Neuron (in vitro differentiated cells): ENCODE results near the gene ZFYVE28.

Experiments
- H2AFZ ChIP-seq: one replicate; pipeline ENCODE4 v1.6.1; 2013; ENCODE audit warnings: low read depth, mild to moderate bottlenecking, inconsistent platforms, low read length, moderate library complexity
- H3K27me3 ChIP-seq: one replicate; pipeline ENCODE4 v1.6.1; 2013; ENCODE audit warnings: low read length; ENCODE audit not compliant: insufficient read depth
- H3K36me3 ChIP-seq: one replicate; pipeline ENCODE4 v1.6.1; 2013; ENCODE audit warnings: low read length; ENCODE audit not compliant: insufficient read depth
- H3K4me1 ChIP-seq: one replicate; pipeline ENCODE4 v1.6.1; 2013; ENCODE audit warnings: low read length; ENCODE audit not compliant: insufficient read depth
- H3K4me3 ChIP-seq: 2 replicates; pipeline ENCODE4 v1.5.1; 2013; ENCODE audit warnings: mild to moderate bottlenecking, low read length, moderate library complexity
- H3K9me3 ChIP-seq: one replicate; pipeline ENCODE4 v1.6.1; 2013; ENCODE audit warnings: low read length

The ZFYVE28 gene

GRCh38 chr4:2268357-2269205 is 149.9 kb downstream of the ZFYVE28 start:
- no peak overlapping the region for H3K4me3 ChIP-seq
- H3K9me3 ChIP-seq: no peaks in the 10 kb centered on the region
- no peak overlapping the region for H2AFZ ChIP-seq
- H3K27me3 ChIP-seq: peaks cover 19% of the 10 kb centered on the region
- no peaks in the 10 kb centered on the region for H3K36me3 ChIP-seq
- H3K4me1 ChIP-seq: peaks cover 9% of the 10 kb centered on the region

GRCh38 chr4:2267841-2268240 is 150.6 kb downstream of the ZFYVE28 start:
- Histone ChIP-seq H3K9me3 (no peaks in the 10 kb centered on the region), H3K4me3 (no peak overlapping the region), H3K36me3 (no peaks in the 10 kb centered on the region), H2AFZ (no peak overlapping the region), H3K27me3 (peaks cover 14% of the 10 kb centered on the region), H3K4me1 (peaks cover 13% of the 10 kb centered on the region)

GRCh38 chr4:2267320-2267811 is 151.1 kb downstream of the ZFYVE28 start:
- Histone ChIP-seq H3K4me1 (peaks cover 13% of the 10 kb centered on the region), H3K9me3 (no peaks in the 10 kb centered on the region), H3K36me3 (no peaks in the 10 kb centered on the region), H3K27me3 (peaks cover 11% of the 10 kb centered on the region), H3K4me3 (no peak overlapping the region), H2AFZ (no peak overlapping the region)

- Histone ChIP-seq H2AFZ (no peak overlapping the region), H3K4me3 (no peak overlapping the region), H3K4me1 (peaks cover 13% of the 10 kb centered on the region), H3K27me3 (peaks cover 6% of the 10 kb centered on the region), H3K36me3 (no peaks in the 10 kb centered on the region), H3K9me3 (no peaks in the 10 kb centered on the region)
Measured at GRCh38 chr4:2266821-2267220, 151.6 kb downstream of the ZFYVE28 start.

- no peak overlapping the region for H2AFZ ChIP-seq
- H3K36me3 ChIP-seq: no peaks in the 10 kb centered on the region
- no peak overlapping the region for H3K4me3 ChIP-seq
- H3K4me1 ChIP-seq: peaks cover 13% of the 10 kb centered on the region
- H3K9me3 ChIP-seq: no peaks in the 10 kb centered on the region
- H3K27me3 ChIP-seq: peaks cover 3% of the 10 kb centered on the region
Measured at GRCh38 chr4:2266181-2266580, 152.3 kb downstream of the ZFYVE28 start.

- no peak overlapping the region for H3K4me3 ChIP-seq
- H3K36me3 ChIP-seq: peaks cover under 1% of the 10 kb centered on the region
- H3K9me3 ChIP-seq: no peaks in the 10 kb centered on the region
- H3K27me3 ChIP-seq: peaks cover 3% of the 10 kb centered on the region
- peaks cover 17% of the 10 kb centered on the region for H3K4me1 ChIP-seq
- no peak overlapping the region for H2AFZ ChIP-seq
Measured at GRCh38 chr4:2265113-2266110, 153.0 kb downstream of the ZFYVE28 start.

- Histone ChIP-seq H3K36me3 (peaks cover 9% of the 10 kb centered on the region), H3K4me3 (no peak overlapping the region), H3K4me1 (peaks cover 26% of the 10 kb centered on the region), H3K27me3 (no peaks in the 10 kb centered on the region), H2AFZ (no peak overlapping the region), H3K9me3 (no peaks in the 10 kb centered on the region)
Measured at GRCh38 chr4:2264481-2265041, 153.9 kb downstream of the ZFYVE28 start.

GRCh38 chr4:2263926-2264321 is 154.5 kb downstream of the ZFYVE28 start:
- H2AFZ ChIP-seq: no peak overlapping the region
- H3K27me3 ChIP-seq: no peaks in the 10 kb centered on the region
- peaks cover 11% of the 10 kb centered on the region for H3K36me3 ChIP-seq
- H3K4me3 ChIP-seq: peak overlapping the region; percentile 2
- no peaks in the 10 kb centered on the region for H3K9me3 ChIP-seq
- peaks cover 28% of the 10 kb centered on the region for H3K4me1 ChIP-seq

- H3K4me3 ChIP-seq: peak overlapping the region; percentile 66
- peak overlapping the region; percentile 58 for H2AFZ ChIP-seq
- peaks cover 28% of the 10 kb centered on the region for H3K4me1 ChIP-seq
- no peaks in the 10 kb centered on the region for H3K9me3 ChIP-seq
- H3K36me3 ChIP-seq: peaks cover 22% of the 10 kb centered on the region
- H3K27me3 ChIP-seq: no peaks in the 10 kb centered on the region
Measured at GRCh38 chr4:2262944-2263250, 155.5 kb downstream of the ZFYVE28 start.

- Histone ChIP-seq H3K9me3 (no peaks in the 10 kb centered on the region), H3K27me3 (no peaks in the 10 kb centered on the region), H2AFZ (peak overlapping the region; percentile 58)
Measured at GRCh38 chr4:2262145-2262943, 156.1 kb downstream of the ZFYVE28 start.

GRCh38 chr4:2261853-2262144 is 156.6 kb downstream of the ZFYVE28 start, which contains the start of gene MXD4:
Gene MXD4, minus strand, starts transcription at chr4:2262109. Its CDS starts 129 bp downstream, at chr4:2261980.
- H3K27me3 ChIP-seq: no peaks in the 10 kb centered on the region
- H3K36me3 ChIP-seq: peaks cover 27% of the 10 kb centered on the region
- peak within 1 kb of the TSS; percentile 58 for H2AFZ ChIP-seq

More at GRCh38 chr4:2262145-2262943, 156.1 kb downstream of the ZFYVE28 start:
- Histone ChIP-seq H3K4me3 (peak overlapping the region; percentile 71), H3K36me3 (peaks cover 26% of the 10 kb centered on the region), H3K4me1 (peaks cover 28% of the 10 kb centered on the region)

GRCh38 chr4:2261110-2261852 is 157.2 kb downstream of the ZFYVE28 start:
- Histone ChIP-seq H3K9me3 (no peaks in the 10 kb centered on the region), H3K4me3 (peak overlapping the region; percentile 71), H3K4me1 (peaks cover 28% of the 10 kb centered on the region), H3K27me3 (no peaks in the 10 kb centered on the region), H3K36me3 (peaks cover 31% of the 10 kb centered on the region), H2AFZ (no peak overlapping the region)

More at GRCh38 chr4:2261853-2262144, 156.6 kb downstream of the ZFYVE28 start, which contains the start of gene MXD4:
- peak within 1 kb of the TSS; percentile 71 for H3K4me3 ChIP-seq
- H3K9me3 ChIP-seq: no peaks in the 10 kb centered on the region
- peaks cover 28% of the 10 kb centered on the region for H3K4me1 ChIP-seq
